HepG2 (cell line): ENCODE results near the gene LMX1B. TPM values are rescaled to one million over a fixed set of nuclear protein-coding genes. Genes with fewer than 3 reads are reported as not detected.

Source experiments
- AGO1 ChIP-seq: fragments of 200-400 bp; formaldehyde crosslinking; IDR thresholded peaks from 2 replicates; pipeline ENCODE4 v1.6.1; 2017; ENCODE audit warnings: mild to moderate bottlenecking, low read depth, low read length, moderate library complexity; ENCODE audit not compliant: poor library complexity, severe bottlenecking
- ARID2 ChIP-seq: sonication (generic); formaldehyde crosslinking; IDR thresholded peaks from 2 replicates; pipeline ENCODE4 v1.8.1; 2022; ENCODE audit warnings: mild to moderate bottlenecking, missing genetic modification reagents, borderline replicate concordance
- CC2D1A ChIP-seq: sonication (generic); formaldehyde crosslinking; IDR thresholded peaks from 2 replicates; pipeline ENCODE4 v1.8.1; 2023; ENCODE audit warnings: mild to moderate bottlenecking, missing genetic modification reagents
- FIP1L1 ChIP-seq: fragments of 200-400 bp; formaldehyde crosslinking; IDR thresholded peaks from 2 replicates; pipeline ENCODE4 v1.6.1; 2018; ENCODE audit warnings: low read depth, mild to moderate bottlenecking, low read length, moderate library complexity, borderline replicate concordance; ENCODE audit not compliant: insufficient read depth
- HDAC1 ChIP-seq: sonication (generic); formaldehyde crosslinking; IDR thresholded peaks from 2 replicates; pipeline ENCODE4 v1.5.1; 2020; ENCODE audit warnings: mild to moderate bottlenecking, missing genetic modification reagents
- HDAC2 ChIP-seq: sonication (generic); formaldehyde crosslinking; IDR thresholded peaks from 2 replicates; pipeline ENCODE4 v1.4.0; 2020; ENCODE audit warnings: missing genetic modification reagents
- HMG20A ChIP-seq: IDR thresholded peaks from 2 replicates; pipeline ENCODE4 v1.6.1; 2016; ENCODE audit warnings: borderline replicate concordance
- HMGA1 ChIP-seq: sonication (generic); formaldehyde crosslinking; conservative IDR thresholded peaks from 2 replicates; pipeline ENCODE4 v1.4.0; 2020; ENCODE audit warnings: missing genetic modification reagents
- KAT8 ChIP-seq: IDR thresholded peaks from 2 replicates; pipeline ENCODE4 v1.6.1; 2016; ENCODE audit warnings: missing genetic modification reagents, missing compliant biosample characterization
- MIXL1 ChIP-seq: IDR thresholded peaks from 2 replicates; pipeline ENCODE4 v1.6.1; 2016
- NFRKB ChIP-seq: fragments of 450-650 bp; IDR thresholded peaks from 2 replicates; pipeline ENCODE4 v1.6.1; 2017
- RARG ChIP-seq: sonication (generic); formaldehyde crosslinking; IDR thresholded peaks from 2 replicates; pipeline ENCODE4 v1.4.0; 2020; ENCODE audit warnings: low read depth, mild to moderate bottlenecking, missing genetic modification reagents
- RBFOX2 ChIP-seq: fragments of 200-400 bp; formaldehyde crosslinking; IDR thresholded peaks from 2 replicates; pipeline ENCODE4 v1.6.1; 2017; ENCODE audit warnings: low read depth, mild to moderate bottlenecking, low read length
- SOX13 ChIP-seq, 3 experiments: fragments of 450-650 bp in 1 of 3; sonication (generic) in 1 of 3; formaldehyde crosslinking in 1 of 3; IDR thresholded peaks in 2 of 3; conservative IDR thresholded peaks in 1 of 3; 2 replicates each; pipeline versions ENCODE4 v1.5.0 to v1.6.1; 2016 to 2020; ENCODE audit warnings: antibody characterized with exemption in 1 of 3, mild to moderate bottlenecking in 1 of 3, missing compliant biosample characterization in 1 of 3, missing genetic modification reagents in 1 of 3, moderate library complexity in 1 of 3
- ZNF350 ChIP-seq: sonication (generic); formaldehyde crosslinking; IDR thresholded peaks from 2 replicates; pipeline ENCODE4 v1.4.0; 2020; ENCODE audit warnings: mild to moderate bottlenecking, low read depth, missing genetic modification reagents, borderline replicate concordance
- ZNF780A ChIP-seq: sonication (generic); formaldehyde crosslinking; IDR thresholded peaks from 2 replicates; pipeline ENCODE4 v1.8.0; 2022; ENCODE audit warnings: mild to moderate bottlenecking, missing genetic modification reagents, moderate library complexity
- ZSCAN29 ChIP-seq: sonication (generic); formaldehyde crosslinking; conservative IDR thresholded peaks from 2 replicates; pipeline ENCODE4 v1.4.0; 2020; ENCODE audit warnings: mild to moderate bottlenecking, missing genetic modification reagents
- polyA plus RNA-seq, 8 experiments: library from polyadenylated mRNA; depleted of rRNA in 3 of 8; stranded (reverse) in 7 of 8; unstranded in 1 of 8; fragments of >200 nt; fragmentation: Illumina TruSeq in 4 of 8; extraction: Trizol in 4 of 8; gene quantifications; 2 replicates each; pipeline versions ENCODE4 v1.2.1 to v1.2.3, GENCODE V29; 2011 to 2016; ENCODE audit warnings: low read depth in 4 of 8, missing spikeins in 1 of 8, mixed read lengths in 1 of 8; ENCODE audit not compliant: insufficient read depth in 1 of 8
- total RNA-seq, 5 experiments: library from RNA; depleted of rRNA; stranded (reverse); fragments of >200 nt; fragmentation: Illumina TruSeq; extraction: Trizol; gene quantifications; 2 replicates each; pipeline ENCODE4 v1.2.3, GENCODE V29; 2016; ENCODE audit warnings: low read depth in 1 of 5
- TF ChIP-seq, protein P1 (sequence below): IDR thresholded peaks from 2 replicates; pipeline ENCODE4 v1.4.0; 2020; ENCODE audit warnings: mild to moderate bottlenecking, missing genetic modification reagents
- TF ChIP-seq, protein P2 (sequence below): sonication (generic); formaldehyde crosslinking; IDR thresholded peaks from 2 replicates; pipeline ENCODE4 v1.4.0; 2020; ENCODE audit warnings: low read depth, mild to moderate bottlenecking, missing genetic modification reagents
- TF ChIP-seq, protein P3 (sequence below): sonication (generic); formaldehyde crosslinking; IDR thresholded peaks from 2 replicates; pipeline ENCODE4 v1.5.0; 2020; ENCODE audit warnings: mild to moderate bottlenecking, missing genetic modification reagents
- TF ChIP-seq, protein P4 (sequence below): sonication (generic); formaldehyde crosslinking; IDR thresholded peaks from 2 replicates; pipeline ENCODE4 v1.5.0; 2020; ENCODE audit warnings: mild to moderate bottlenecking, missing genetic modification reagents, moderate library complexity

The LMX1B gene
- total and polyA plus RNA-seq, 2 of the 13 experiments (the other 11 are each of a cell fraction or from before 2014, with no cell fraction given) = not detected

DNA sequence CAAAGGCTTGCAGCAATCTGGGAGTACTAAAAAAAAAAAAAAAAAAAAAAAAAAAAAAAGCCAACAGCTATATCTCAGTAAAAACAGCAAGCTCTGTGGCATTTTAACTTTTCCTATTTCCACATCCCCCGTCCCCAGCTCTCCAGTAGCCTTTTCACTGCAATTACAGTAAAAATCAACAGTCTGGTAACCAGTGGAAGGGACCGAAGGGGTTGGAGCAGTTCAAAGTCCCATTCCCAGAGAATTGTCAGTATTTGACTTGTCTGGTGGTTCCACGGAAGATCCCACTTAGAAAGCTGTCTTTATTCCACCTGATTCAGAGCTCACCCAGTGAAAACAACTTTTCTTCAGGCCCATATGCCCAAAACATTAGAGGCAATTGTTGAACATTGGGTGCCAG, 119.3 kb downstream of the LMX1B start (continued):
- TF ChIP-seq, protein P1, sequence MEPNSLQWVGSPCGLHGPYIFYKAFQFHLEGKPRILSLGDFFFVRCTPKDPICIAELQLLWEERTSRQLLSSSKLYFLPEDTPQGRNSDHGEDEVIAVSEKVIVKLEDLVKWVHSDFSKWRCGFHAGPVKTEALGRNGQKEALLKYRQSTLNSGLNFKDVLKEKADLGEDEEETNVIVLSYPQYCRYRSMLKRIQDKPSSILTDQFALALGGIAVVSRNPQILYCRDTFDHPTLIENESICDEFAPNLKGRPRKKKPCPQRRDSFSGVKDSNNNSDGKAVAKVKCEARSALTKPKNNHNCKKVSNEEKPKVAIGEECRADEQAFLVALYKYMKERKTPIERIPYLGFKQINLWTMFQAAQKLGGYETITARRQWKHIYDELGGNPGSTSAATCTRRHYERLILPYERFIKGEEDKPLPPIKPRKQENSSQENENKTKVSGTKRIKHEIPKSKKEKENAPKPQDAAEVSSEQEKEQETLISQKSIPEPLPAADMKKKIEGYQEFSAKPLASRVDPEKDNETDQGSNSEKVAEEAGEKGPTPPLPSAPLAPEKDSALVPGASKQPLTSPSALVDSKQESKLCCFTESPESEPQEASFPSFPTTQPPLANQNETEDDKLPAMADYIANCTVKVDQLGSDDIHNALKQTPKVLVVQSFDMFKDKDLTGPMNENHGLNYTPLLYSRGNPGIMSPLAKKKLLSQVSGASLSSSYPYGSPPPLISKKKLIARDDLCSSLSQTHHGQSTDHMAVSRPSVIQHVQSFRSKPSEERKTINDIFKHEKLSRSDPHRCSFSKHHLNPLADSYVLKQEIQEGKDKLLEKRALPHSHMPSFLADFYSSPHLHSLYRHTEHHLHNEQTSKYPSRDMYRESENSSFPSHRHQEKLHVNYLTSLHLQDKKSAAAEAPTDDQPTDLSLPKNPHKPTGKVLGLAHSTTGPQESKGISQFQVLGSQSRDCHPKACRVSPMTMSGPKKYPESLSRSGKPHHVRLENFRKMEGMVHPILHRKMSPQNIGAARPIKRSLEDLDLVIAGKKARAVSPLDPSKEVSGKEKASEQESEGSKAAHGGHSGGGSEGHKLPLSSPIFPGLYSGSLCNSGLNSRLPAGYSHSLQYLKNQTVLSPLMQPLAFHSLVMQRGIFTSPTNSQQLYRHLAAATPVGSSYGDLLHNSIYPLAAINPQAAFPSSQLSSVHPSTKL = peak; percentile 52; the same call in 1 of the 2 replicates
- TF ChIP-seq HDAC1 (CRISPR knock-in tag) (no peak), RBFOX2 (no peak), HMG20A (CRISPR knock-in tag) (0 out of 2 replicates have a peak, but pooled peaks have one; percentile 29), KAT8 (CRISPR knock-in tag) (0 out of 2 replicates have a peak, but pooled peaks have one; percentile 13), NFRKB (no peak), FIP1L1 (no peak), RARG (CRISPR knock-in tag) (no peak), ZNF350 (CRISPR knock-in tag) (no peak), MIXL1 (CRISPR knock-in tag) (0 out of 2 replicates have a peak, but pooled peaks have one; percentile 21), ZNF780A (no peak), ZSCAN29 (CRISPR knock-in tag) (no peak), CC2D1A (CRISPR knock-in tag) (no peak), SOX13 (IDR thresholded peaks at IDR 0.05) (no peak), SOX13 (CRISPR knock-in tag; conservative IDR thresholded peaks at IDR 0.05 in 1 of 2, IDR thresholded peaks at IDR 0.05 in 1 of 2) (peak in 1 of 2 experiments; percentile 28; a peak in 1 of 4 replicates), HMGA1 (CRISPR knock-in tag) (no peak), AGO1 (no peak), ARID2 (CRISPR knock-in tag) (no peak), HDAC2 (CRISPR knock-in tag) (0 out of 2 replicates have a peak, but pooled peaks have one; percentile 22)
- TF ChIP-seq, protein P2, sequence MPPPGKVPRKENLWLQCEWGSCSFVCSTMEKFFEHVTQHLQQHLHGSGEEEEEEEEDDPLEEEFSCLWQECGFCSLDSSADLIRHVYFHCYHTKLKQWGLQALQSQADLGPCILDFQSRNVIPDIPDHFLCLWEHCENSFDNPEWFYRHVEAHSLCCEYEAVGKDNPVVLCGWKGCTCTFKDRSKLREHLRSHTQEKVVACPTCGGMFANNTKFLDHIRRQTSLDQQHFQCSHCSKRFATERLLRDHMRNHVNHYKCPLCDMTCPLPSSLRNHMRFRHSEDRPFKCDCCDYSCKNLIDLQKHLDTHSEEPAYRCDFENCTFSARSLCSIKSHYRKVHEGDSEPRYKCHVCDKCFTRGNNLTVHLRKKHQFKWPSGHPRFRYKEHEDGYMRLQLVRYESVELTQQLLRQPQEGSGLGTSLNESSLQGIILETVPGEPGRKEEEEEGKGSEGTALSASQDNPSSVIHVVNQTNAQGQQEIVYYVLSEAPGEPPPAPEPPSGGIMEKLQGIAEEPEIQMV (CRISPR knock-in tag) = no peak
- TF ChIP-seq, protein P3, sequence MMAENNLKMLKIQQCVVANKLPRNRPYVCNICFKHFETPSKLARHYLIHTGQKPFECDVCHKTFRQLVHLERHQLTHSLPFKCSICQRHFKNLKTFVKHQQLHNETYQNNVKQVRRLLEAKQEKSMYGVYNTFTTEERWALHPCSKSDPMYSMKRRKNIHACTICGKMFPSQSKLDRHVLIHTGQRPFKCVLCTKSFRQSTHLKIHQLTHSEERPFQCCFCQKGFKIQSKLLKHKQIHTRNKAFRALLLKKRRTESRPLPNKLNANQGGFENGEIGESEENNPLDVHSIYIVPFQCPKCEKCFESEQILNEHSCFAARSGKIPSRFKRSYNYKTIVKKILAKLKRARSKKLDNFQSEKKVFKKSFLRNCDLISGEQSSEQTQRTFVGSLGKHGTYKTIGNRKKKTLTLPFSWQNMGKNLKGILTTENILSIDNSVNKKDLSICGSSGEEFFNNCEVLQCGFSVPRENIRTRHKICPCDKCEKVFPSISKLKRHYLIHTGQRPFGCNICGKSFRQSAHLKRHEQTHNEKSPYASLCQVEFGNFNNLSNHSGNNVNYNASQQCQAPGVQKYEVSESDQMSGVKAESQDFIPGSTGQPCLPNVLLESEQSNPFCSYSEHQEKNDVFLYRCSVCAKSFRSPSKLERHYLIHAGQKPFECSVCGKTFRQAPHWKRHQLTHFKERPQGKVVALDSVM (CRISPR knock-in tag) = 0 out of 2 replicates have a peak, but pooled peaks have one; percentile 2
- TF ChIP-seq, protein P4, sequence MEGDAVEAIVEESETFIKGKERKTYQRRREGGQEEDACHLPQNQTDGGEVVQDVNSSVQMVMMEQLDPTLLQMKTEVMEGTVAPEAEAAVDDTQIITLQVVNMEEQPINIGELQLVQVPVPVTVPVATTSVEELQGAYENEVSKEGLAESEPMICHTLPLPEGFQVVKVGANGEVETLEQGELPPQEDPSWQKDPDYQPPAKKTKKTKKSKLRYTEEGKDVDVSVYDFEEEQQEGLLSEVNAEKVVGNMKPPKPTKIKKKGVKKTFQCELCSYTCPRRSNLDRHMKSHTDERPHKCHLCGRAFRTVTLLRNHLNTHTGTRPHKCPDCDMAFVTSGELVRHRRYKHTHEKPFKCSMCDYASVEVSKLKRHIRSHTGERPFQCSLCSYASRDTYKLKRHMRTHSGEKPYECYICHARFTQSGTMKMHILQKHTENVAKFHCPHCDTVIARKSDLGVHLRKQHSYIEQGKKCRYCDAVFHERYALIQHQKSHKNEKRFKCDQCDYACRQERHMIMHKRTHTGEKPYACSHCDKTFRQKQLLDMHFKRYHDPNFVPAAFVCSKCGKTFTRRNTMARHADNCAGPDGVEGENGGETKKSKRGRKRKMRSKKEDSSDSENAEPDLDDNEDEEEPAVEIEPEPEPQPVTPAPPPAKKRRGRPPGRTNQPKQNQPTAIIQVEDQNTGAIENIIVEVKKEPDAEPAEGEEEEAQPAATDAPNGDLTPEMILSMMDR = no peak
